K562 (cell line): Measurements from ENCODE around the gene MGAT1. TPM values are rescaled to one million over a fixed set of nuclear protein-coding genes. Genes with fewer than 3 reads are reported as not detected.
A peak's percentile ranks its signal among the peaks of the same experiment; 100 is the strongest.

Experiments
- ARID2 ChIP-seq: fragments of 450-650 bp; IDR thresholded peaks from 2 replicates; pipeline ENCODE4 v1.6.1; 2017; ENCODE audit warnings: antibody characterized with exemption, mild to moderate bottlenecking
- E2F5 ChIP-seq: sonication (generic); formaldehyde crosslinking; IDR thresholded peaks from 2 replicates; pipeline ENCODE4 v1.8.0; 2022; ENCODE audit warnings: mild to moderate bottlenecking, missing genetic modification reagents
- ETS2 ChIP-seq: IDR thresholded peaks from 2 replicates; pipeline ENCODE4 v1.6.1; 2016; ENCODE audit warnings: borderline replicate concordance, missing genetic modification characterization, mild to moderate bottlenecking, moderate library complexity, missing compliant biosample characterization; ENCODE audit not compliant: poor library complexity, severe bottlenecking
- KHSRP ChIP-seq: fragments of 450-650 bp; IDR thresholded peaks from 2 replicates; pipeline ENCODE4 v1.6.1; 2017
- NELFE ChIP-seq: IDR thresholded peaks from 2 replicates; pipeline ENCODE4 v1.6.1; 2011; ENCODE audit warnings: mild to moderate bottlenecking; ENCODE audit not compliant: insufficient read depth, insufficient read length
- NFRKB ChIP-seq: fragments of 450-650 bp; IDR thresholded peaks from 2 replicates; pipeline ENCODE4 v1.6.1; 2016; ENCODE audit warnings: low read depth
- NONO ChIP-seq, 2 experiments: fragments of 200-400 bp in 1 of 2; fragments of 450-650 bp in 1 of 2; formaldehyde crosslinking in 1 of 2; IDR thresholded peaks; 2 replicates each; pipeline ENCODE4 v1.6.1; 2017; ENCODE audit warnings: low read depth in 2 of 2, mild to moderate bottlenecking in 2 of 2, moderate library complexity in 2 of 2, low read length in 1 of 2
- PCBP2 ChIP-seq: fragments of 200-400 bp; formaldehyde crosslinking; IDR thresholded peaks from 2 replicates; pipeline ENCODE4 v1.6.1; 2018; ENCODE audit warnings: low read length, low read depth, mild to moderate bottlenecking, moderate library complexity; ENCODE audit not compliant: poor library complexity, severe bottlenecking
- RREB1 ChIP-seq: fragments of 250-450 bp; sonication (Bioruptor Pico); IDR thresholded peaks from 2 replicates; pipeline ENCODE4 v1.4.0; 2020
- SLC30A9 ChIP-seq: fragments of 250-450 bp; sonication (Bioruptor Pico); IDR thresholded peaks from 2 replicates; pipeline ENCODE4 v1.8.0; 2022; ENCODE audit warnings: mild to moderate bottlenecking, moderate library complexity
- polyA plus RNA-seq, 8 experiments: library from polyadenylated mRNA; depleted of rRNA in 4 of 8; stranded (reverse) in 5 of 8; unstranded in 3 of 8; fragments of >200 nt; fragmentation: Nextera tagmentation in 2 of 8; fragmentation: Illumina TruSeq in 1 of 8; extraction: Ambion mirVana in 2 of 8; extraction: Trizol in 1 of 8; gene quantifications; 2 replicates each; pipeline versions ENCODE4 v1.2.1 to v1.2.3, GENCODE V29; 2011 to 2014; ENCODE audit warnings: inconsistent platforms in 1 of 8, missing spikeins in 1 of 8
- total RNA-seq, 7 experiments: library from RNA; depleted of rRNA in 6 of 7; stranded (reverse); fragments of >200 nt in 6 of 7; fragmentation: Illumina TruSeq in 2 of 7; extraction: Trizol in 2 of 7; gene quantifications; 2 replicates each; pipeline versions ENCODE4 v1.2.1 to v1.2.3, GENCODE V29; 2011 to 2021; ENCODE audit warnings: low replicate concordance in 1 of 7
- TF ChIP-seq, protein P1 (sequence below), 2 experiments: fragments of 450-650 bp; IDR thresholded peaks; 2 replicates each; pipeline ENCODE4 v1.6.1; 2016; ENCODE audit warnings: mild to moderate bottlenecking in 2 of 2, borderline replicate concordance in 1 of 2, low read depth in 1 of 2, moderate library complexity in 1 of 2

The MGAT1 gene
- total and polyA plus RNA-seq, 9 of the 15 experiments (the other 6 are each of a cell fraction or from before 2014, with no cell fraction given), result 3.9 to 82.7 (median 44.5) TPM

- TF ChIP-seq RREB1 (CRISPR knock-in tag), result 0 out of 2 replicates have a peak, but pooled peaks have one; percentile 73
- no peak for TF ChIP-seq NELFE
- TF ChIP-seq NONO (IDR thresholded peaks at IDR 0.05; ENCODE audit: low read depth in 2 of 2, low read length in 1 of 2), result no peak; a peak in 1 of 4 replicates
- no peak for TF ChIP-seq ETS2
- peak; percentile 66; the same call in 1 of the 2 replicates for TF ChIP-seq E2F5 (CRISPR knock-in tag)
- no peak for TF ChIP-seq ARID2
- no peak for TF ChIP-seq KHSRP
- TF ChIP-seq SLC30A9 (CRISPR knock-in tag), result no peak
- TF ChIP-seq, protein P1, sequence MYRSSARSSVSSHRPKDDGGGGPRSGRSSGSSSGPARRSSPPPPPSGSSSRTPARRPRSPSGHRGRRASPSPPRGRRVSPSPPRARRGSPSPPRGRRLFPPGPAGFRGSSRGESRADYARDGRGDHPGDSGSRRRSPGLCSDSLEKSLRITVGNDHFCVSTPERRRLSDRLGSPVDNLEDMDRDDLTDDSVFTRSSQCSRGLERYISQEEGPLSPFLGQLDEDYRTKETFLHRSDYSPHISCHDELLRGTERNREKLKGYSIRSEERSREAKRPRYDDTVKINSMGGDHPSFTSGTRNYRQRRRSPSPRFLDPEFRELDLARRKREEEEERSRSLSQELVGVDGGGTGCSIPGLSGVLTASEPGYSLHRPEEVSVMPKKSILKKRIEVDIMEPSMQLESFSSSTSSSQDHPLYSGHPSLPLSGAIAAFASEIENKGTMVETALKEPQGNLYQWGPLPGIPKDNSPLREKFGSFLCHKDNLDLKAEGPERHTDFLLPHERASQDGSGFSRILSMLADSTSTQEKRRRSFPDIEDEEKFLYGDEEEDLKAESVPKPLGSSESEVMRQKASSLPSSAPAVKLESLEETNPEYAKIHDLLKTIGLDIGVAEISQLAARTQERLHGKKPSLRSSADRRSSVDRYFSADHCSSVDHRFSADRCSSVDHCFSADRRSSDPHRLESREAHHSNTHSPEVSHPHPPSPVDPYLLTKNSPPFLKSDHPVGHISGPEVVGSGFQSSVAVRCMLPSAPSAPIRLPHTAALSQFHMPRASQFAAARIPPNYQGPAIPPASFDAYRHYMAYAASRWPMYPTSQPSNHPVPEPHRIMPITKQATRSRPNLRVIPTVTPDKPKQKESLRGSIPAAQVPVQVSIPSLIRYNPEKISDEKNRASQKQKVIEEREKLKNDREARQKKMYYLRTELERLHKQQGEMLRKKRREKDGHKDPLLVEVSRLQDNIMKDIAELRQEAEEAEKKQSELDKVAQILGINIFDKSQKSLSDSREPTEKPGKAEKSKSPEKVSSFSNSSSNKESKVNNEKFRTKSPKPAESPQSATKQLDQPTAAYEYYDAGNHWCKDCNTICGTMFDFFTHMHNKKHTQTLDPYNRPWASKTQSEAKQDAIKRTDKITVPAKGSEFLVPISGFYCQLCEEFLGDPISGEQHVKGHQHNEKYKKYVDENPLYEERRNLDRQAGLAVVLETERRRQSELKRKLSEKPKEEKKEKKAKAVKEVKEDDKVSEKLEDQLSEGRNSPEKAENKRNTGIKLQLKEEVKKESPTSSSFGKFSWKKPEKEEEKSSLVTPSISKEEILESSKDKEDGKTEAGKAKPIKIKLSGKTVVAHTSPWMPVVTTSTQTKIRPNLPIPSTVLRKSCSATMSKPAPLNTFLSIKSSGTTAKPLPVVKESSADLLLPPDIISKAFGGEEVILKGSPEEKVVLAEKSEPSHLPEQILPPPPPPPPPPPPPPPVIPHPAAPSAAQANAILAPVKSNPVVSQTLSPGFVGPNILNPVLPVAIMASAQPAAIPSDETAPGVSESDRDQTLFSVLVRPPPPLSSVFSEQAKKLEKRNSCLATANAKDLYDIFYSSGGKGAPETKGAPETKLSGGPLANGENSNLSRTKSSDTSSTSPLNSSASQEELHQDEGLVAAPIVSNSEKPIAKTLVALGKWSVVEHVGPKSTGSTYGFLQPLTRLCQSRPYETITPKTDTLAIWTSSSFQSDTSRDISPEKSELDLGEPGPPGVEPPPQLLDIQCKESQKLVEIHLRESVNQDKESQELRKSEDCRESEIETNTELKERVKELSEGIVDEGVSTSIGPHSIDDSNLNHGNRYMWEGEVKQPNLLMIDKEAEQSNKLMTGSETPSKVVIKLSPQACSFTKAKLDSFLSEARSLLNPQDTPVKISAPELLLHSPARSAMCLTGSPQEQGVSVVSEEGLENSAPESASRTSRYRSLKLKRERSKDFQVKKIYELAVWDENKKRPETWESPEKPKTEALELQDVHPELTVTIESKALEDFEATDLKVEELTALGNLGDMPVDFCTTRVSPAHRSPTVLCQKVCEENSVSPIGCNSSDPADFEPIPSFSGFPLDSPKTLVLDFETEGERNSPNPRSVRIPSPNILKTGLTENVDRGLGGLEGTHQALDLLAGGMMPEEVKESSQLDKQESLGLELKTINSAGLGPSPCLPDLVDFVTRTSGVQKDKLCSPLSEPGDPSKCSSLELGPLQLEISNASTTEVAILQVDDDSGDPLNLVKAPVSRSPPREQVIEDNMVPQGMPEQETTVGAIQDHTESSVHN (IDR thresholded peaks at IDR 0.05; ENCODE audit: borderline replicate concordance in 1 of 2, low read depth in 1 of 2), result no peak
- no peak for TF ChIP-seq PCBP2
- peak; percentile 84; the same call in 1 of the 2 replicates for TF ChIP-seq NFRKB
Measured at GRCh38 chr5:180810210-180810958, 7.8 kb upstream of the MGAT1 start (continued).
